Non-pigmented ciliary epithelial cell (primary cell): ENCODE data around the gene FLOT2.
"Not testable (repeated sequence)": the region's sequence is repeated elsewhere in the genome, so short reads cannot be mapped to it uniquely, and the experiment has no call there.

Experiments used
- DNase-seq: peaks from one replicate; pipeline ENCODE4 v3.0.0-alpha.2; 2010; ENCODE audit warnings: low read depth

The FLOT2 gene

DNA sequence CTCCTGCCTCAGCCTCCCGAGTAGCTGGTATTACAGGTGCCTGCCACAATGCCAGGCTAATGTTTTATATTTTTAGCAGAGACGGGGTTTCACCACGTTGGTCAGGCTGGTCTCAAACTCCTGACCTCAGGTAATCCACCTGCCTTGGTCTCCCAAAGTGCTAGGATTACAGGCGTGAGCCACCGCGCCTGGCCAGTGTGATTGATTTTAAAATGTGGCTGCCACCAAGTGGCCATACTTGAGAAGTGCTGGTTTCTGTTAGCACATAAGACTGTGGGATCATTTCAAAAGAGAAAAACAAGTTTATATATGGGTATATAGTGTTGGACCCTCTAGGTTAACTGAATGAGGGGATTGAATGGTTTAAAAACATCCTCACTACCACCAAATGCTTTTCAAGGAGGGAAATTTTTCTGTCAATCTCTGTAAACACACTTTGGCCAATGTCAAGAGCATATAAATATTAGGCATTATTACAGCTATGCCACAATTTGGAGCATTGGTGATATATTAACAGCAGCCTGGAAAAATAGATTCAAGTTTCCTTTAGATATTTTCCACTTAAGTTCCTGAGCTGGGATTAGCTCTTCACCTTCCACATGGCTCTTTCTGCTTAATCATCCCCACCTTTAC lies 18.9 kb upstream of the FLOT2 start:
- no peak for DNase-seq

DNA sequence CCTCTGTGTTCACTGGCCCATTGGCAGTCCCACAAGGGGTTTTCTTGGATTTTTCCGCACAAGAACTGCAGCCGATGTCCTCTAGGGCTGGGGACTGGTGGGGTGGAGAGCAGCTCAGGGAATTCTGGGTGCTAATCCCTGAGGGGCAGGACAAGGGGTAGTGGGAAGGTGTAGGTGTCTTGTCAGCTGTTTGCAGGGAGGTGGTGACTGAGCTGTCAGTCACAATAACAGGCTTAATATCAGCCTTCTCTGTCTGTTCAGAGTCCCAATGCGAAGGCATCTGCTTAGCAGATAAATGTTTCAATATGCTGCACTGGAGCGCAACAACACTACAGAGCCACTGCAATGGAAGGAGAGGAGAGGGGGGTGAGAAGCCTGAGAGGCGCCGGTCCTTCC lies 15.4 kb upstream of the FLOT2 start:
- DNase-seq = no peak

DNA sequence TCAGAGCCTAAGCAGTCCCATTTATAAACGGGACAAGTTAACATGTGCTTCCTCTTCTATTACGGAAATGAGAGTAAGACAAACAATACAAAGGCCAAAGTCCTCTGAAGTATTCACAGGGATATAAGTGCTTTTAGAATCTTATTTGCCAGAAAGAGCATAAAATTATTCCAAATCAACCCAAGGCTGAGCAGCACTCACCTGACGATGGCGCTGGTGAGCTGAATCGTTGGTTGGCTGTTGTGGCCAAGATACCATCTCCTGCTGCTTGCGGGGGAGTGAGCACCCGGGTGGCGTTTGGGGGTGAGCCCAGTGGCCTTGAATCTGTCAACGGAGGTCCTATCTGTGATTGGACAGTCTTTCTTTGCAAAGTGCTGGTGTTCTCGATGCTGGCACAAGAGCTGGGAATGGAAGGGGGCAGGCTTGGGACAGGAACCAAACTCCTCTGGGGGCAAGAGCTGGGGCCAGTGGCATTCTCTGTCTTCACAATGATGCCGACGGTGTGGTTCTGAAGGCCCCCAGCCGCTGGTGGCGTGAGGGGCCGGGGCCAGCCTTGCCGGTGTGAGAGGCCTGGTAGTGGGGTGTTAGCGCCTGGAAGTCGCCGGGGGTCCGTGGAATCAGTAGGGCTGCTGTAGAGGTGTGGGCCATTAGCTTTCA lies 14.9 kb upstream of the FLOT2 start:
- no peak for DNase-seq

DNA sequence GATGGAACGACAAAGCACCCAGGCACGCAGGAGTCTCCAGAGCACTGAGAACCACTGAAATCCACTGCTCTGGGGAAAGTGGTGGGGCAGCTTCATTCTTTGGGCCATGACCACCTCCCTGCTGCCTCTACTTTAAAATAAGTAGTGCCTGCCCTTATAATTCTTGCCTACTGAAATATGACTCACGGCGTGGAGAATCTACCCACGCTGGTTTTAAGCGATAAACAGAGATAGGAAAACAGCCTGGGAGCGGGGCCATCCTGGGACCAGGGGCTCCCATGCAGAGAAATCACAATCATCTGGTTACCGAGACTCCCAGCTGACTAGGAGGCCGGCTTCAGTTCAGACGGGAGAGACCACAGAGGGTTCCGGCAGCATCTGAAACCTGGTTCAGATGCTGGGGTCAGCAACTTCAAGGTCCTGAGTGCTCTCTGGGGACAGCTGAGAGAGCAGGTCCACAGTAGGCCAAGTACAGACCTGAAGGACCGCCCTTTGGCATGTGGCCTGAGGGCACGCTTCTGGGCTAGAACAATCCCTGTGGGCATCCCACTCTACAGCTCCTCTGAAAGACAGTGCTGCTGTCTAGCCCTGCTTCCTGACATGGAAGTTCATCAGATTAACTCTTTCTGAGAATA lies 14.0 kb upstream of the FLOT2 start:
- DNase-seq = no peak

DNA sequence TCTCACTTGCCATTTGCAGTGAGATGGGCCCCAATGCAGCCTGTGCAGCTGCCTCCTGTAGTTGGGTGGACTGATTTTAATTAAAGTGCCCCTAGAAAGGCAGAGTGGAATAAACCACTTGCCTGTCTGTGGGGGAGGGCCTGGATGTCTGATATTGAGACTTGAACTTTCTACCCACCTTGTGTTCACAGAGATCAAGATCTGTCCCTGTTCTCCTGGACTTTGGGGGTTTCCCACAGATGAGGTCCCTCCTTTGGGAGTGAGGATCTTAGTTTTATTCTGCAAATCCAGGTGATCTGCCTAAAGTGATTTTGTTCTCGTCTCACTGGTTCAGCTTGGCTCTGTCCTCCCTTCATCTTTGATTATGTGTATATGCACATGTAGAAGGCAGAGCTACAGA lies 13.0 kb upstream of the FLOT2 start:
- DNase-seq = no peak

DNA sequence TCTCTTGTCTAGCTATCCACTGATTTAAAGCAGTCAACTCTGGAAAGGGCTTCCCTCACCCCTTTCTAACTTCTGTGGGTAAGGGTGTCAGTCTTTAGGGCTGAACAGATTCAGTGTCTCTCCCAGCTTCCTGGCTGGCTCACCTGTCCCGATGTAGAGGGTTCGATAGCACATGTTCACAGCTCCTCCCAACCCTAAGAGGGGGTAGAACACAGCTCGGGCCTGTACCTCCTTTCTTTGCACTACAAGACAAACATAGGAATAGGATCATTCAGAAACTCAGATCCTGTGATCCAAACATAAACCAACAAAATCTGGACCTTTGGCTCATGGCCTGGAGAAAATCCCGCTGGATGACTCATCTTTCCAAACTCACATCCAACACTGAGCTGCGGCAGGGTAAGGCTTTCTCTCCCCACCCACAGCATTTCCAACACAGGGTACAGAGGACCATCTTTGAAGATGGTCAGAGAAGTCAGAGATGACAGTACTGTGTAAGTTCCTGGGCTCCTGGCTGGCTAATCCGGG lies 11.2 kb upstream of the FLOT2 start:
- DNase-seq = no peak

DNA sequence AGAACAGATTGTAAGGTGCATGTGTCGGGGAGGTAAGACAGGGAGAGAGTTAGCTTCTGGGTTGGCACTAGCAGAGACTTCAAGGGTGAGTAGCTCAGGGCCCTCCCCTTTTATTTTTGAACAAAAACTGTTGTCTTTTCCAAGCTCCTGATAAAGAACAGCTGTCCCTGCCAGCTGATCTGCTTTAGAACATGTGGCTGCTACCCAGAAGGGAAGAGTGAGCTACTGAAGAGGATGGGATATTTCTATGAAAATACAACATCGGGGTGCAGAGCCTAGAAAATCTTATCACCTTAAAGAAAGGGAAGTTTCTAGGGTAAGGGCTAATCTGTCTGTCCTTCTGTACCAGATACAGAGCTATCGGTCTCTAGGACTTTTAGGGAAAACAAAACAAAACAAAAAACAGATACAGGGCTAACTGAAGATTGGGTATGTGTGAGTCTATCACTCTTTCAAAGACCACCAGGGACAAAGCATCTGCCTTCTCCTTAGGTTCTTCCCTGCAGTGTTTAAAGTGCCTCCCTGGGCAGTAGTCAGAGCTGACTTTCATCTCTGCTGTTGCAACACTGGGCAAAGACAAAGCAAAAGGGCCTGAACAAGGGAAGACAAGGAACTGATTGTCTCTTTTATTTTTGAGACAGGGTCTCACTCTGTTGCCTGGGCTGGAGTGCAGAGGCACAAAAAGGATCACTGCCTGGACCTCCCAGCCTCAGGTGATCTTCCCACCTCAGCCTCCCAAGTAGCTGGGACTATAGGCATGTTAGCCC lies 10.4 kb upstream of the FLOT2 start:
- no peak for DNase-seq

DNA sequence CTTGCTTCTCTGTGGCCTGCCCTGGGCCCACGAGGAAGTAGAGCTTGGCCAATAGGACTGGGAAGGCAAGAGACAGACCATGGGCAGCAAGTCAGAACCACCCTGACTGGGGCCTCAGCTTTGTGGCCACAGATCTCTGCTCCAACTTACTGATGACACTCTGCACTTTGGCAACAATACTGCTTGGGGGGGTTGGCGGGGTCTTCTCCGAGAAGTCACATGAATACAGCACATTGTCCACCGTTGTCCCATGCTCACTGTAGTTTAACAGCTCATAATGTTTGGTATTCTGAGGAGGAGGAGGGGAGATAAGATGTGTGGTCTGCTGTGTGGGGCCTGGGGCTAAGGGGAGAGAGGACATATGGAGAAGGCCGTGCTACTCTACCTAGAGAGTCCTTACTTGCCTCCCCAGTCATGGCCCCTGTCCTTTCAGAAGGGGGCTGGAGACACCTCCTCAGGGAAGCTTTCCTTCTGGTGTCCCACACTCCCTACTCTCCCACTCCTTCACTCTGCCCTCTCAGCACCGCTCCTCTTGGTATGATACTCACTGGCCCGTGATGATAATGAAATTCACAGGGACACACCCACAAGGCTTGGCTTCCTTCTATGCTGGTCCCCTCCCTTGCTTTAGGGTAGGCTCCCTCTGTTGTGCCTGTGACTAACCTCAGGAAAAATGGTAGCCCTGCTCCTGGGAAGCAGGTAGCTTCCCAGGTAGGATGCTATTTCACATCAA lies 9.3 kb upstream of the FLOT2 start:
- DNase-seq = no peak

DNA sequence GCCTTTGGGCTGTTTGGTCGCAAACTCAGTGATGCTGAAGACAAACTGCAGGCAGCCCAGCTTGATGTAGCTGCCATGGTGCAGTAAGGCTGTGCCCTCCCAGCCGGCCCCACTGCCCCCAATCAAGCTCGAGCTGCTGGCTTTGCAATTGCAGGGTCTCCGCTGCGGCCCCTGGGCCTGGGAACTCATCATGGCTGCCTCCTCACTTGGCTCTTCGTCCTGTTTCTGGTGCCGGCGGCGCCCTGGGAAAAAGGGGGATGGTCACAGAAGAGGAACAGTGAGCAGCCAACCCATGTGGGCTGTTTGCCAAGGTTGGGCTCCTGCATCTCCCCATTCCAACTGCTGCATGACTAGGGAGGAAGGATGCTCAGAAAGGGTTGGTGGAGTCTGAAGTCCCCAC lies 8.7 kb upstream of the FLOT2 start:
- DNase-seq = no peak

DNA sequence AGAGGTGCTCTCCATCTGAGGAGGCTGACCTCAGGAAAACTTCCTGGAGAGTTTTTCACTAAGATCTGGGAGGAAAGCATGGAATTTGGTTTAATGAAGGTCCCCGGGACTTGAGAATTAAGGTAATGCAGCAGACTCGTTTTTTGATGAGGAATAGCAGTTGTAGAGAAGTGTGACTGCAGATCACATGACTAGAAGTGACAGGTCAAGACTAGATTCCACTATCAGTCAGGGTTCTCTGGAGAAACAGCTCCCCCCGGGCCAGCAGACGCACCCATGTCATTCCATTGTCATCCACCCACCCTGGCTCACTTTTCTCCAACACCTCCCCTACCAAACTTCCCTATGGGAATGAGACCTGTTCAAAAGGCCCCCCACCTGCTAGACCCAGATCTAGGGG lies 7.3 kb upstream of the FLOT2 start:
- no peak for DNase-seq

DNA sequence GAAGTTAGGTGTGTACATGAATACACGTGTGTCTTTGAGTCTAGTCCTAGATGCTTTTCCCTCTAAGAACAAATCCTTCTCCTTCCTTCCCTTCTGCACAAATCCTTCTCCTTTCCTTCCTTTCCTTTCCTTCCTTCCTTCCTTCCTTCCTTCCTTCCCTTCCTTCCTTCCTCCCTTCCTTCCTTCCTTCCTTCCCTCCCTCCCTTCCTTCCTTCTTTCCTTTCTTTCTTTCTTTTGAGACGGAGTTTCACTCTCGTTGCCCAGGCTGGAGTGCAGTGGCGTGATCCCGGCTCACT lies 6.0 kb upstream of the FLOT2 start:
- DNase-seq = not testable (repeated sequence)

DNA sequence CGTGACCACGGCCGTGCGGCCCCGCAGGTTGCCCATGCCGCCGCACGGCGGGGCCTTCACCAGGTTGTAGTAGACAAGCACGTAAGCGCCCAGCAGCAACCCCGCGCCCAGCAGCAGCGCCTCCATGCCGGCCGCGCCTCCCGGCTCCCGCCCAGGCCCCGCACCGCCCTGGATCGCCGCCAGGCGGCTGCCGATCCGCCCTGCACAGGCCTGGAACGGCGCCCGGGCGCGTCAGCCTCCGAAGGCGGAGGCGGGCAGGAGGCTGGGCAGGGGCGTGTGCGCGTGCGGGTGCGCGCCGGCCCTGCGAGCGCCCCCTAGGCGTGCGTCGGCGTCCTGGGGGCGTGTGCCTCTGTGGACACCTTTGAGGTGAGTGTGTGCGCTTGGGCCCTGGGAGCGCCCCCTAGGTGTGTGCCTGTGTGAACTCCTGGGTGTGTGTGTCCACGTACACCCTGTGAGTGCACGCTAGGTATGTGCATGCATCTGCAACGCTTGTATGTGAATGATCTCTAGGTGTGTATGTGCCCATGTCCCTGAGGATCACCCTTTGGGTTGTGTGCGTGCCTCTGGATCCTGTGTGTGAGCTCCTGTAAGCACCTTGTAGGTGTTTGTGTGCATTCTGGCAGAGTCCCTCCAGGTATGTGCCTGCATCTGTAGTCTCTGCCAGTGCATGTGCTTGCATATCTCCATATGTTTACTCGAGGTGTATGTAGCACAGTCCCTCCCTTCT lies 5.4 kb upstream of the FLOT2 start, which contains the start of gene DHRS13:
TSS of gene DHRS13 (minus strand) at position 261 of the 727 bp plus-strand sequence. CDS start at position 126, 135 bp downstream.
- no peak for DNase-seq

DNA sequence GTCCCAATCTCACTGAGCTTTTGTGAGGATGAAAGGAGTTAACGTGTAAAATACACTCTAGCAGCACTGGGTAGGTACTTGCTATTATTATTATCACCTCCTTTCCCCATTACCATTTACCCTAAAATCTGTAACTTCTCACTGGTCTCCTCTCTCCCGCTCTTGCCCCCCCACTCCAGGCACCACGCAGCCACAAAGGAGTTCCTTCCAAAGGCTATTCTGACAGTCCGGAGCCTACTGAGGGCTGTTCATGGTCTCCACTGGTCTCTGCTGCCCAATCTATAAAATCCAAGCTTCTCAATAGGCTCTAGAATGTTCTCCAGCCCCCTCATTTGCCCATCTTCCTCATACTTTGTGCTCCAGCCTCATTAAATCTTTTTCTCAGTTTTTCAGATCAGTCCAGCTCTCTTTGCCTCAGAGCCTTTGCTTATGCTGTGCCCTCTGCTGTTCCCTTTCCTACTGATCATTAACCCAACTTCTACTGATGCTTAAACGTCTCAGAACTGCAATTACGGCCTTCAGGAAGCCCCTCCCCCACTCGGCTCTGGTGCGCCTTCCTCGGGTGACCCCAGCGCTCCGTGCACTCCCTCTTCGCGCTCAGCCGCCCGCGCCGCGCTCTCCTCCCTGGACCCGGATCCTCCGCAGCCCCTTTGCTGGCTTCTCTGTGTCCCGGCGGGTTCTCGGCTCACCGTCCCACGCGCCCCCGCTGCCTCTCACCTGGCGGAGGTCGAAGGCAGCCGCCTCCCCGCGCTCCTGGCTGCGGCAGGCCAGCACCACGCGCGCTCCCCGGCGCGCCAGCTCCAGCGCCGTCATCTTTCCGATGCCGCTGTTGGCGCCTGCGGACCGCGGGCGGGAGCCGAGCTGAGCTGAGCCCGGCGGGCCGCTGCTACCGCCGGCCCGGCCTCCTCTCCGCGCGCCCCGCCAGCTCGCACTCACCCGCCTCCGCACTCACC lies 4.6 kb upstream of the FLOT2 start:
- DNase-seq = no peak

DNA sequence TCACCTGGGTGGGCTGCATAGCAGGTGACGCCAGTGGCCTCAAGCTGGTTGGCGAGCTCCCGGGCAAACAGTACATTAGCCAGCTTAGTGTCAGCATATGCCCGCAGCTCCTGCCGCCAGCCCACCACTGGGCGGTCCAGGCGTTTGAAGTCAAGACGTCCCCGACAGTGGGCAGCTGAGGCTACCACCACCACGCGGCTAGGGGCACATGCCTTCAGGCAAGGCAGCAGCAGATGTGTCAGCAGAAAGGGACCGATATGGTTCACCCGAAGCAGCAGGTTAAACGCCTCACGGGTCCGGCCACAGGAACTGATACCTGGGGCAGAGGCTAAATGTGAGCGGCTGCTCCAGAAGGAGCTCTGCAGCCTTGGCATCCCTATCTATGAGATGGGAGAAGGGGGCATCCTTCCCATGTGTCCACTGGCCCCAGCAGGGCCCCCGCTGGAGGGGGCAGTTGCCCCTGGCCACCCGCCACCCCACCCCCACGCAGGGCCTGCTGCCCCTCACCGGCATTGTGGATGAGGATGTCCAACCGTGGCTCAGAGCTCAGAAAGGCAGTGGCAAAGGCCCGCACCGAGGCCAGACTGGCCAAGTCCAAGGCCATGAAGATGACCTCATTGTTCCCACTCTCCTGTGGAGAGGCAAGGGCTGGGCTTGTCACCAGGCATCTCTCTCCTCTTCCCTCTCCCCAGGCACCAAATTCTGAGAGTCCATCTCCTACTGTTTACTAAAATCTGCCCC lies 3.6 kb upstream of the FLOT2 start:
- DNase-seq = no peak

DNA sequence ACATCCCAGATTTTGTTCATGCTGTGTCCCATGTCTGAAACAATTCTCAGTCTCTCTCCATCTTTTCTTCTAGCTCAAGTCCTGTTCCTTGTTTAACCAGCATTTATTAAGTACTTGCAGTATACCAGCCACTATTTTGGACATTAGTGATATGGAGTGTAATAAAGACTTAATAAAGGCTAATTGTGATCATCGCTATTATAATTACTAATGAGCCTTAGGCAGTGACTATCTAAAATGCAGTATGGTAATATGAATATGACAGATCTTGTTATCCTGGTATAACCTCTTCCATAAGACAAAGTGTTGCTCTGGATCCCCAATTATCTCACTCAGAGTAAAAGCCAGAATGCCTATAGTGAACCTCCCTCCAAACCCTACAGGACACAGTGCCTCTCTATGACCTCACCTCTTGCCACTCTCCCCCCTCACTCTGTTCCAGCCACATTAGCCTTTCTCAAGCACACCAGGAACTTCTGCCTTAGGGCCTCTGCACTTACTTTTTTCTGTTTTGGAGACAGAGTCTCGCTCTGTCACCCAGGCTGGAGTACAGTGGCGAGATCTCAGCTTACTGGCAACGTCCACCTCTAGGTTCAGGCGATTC lies 1.8 kb upstream of the FLOT2 start:
- DNase-seq = no peak

DNA sequence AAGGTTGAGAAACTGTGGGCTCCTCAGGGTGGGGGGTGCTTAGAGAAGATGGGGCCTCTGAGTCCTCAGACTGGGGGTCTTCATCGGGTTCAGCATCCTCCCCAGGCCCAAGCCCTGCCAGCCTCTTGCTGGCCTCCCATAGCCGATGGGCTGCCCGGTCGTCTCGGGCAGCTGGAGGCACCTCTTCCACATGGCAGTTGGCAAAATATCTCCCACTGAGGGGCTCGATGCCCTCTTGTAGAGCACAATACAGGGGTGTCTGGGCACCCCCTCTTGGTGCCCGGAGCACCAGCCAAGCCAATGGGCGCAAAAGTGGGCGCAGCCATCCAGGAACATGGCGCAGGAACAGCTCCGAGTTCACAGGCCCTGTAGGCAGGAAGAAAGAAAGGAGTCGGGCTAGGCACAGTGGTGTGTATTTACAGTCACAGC lies 1.0 kb upstream of the FLOT2 start:
- no peak for DNase-seq

DNA sequence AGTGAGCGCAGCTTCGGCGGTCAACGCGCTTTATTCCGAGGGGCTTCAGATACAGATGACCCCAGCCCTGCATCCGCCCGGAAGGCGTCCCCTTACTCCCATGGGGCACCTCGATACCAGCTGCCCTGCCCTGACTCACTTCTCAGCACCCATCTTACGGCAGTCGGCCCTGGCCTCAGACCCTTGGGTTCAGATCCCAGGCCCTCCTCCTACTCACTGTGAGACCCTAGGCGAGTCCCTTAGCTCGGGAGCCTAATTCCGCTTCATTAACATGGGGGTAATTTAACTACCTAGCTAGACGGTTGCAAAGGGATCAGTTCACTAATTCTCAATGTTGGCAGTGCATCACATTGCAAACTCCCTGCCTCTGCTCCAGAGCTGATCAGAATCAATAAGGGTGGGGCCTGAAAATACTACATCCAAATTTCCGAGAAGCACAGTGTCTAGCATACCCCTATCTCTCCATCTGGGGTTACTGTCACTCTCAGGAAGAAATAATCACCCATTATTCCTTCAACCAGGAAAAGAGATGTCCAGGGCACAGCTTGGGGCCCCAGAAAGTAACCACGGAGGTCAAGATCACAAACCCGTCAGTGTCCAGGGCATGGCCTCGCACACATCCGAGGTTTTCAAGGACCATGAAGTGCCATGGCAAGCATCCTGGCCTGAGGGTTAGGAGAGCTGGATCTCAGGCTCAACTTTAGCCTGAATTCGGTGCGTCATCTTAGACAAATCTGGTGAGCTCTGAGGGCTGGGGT lies 415 bp upstream of the FLOT2 start:
- no peak for DNase-seq

DNA sequence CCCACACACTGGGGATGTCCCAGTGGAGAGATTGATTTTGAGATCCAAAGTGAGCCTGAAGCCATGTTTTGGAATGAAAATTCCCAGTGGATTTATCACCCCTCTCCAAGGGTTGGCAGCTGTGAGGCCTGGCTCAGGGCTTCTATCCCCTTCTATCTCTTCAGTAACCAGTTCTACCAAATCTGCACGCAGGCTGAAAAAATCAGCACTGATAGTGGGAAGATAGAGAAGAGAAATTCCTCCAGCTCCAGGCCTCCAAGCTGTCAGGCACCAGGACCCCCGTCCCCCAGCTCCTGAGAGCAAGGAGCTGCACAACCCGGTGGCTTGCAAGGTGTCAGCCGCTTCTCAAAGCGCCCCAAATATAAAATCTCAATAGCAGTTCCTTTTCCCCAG lies 1.0 kb downstream of the FLOT2 start:
- DNase-seq = no peak
